ENCODE data around the gene RICTOR.

RICTOR gene

DNA sequence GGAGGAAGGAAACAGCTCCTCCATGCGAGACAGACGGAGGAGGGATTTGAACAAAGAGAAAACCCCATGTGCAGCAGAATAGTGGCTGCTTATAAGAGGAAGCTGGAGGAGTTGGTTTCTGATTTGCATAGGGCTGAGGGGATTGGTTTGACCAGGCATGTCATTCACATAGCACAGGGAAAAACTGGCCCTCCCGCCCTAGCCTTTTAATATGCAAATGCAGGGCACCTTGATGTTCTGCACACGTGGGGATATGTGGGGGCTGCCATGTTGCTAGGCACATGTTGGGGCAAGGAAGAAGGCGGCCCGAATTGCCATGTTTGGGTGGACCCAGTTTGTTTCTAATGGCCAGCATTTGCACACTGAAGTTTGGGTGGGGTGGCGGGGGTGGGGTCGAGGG is 186.2 kb downstream of the RICTOR start:
- no peak for DNase-seq (ENCODE audit: low read depth in 2 of 2)

Data from stimulated activated CD4-positive, alpha-beta T cell treated with anti-CD3 and anti-CD28 coated beads, Interleukin-1b, Interleukin-23, amount 100 ng/mL, for 4 hours (primary cell).